PC-9 (cell line): Measurements from ENCODE around the gene LDB1. TPM values are rescaled to one million over a fixed set of nuclear protein-coding genes. Genes with fewer than 3 reads are reported as not detected.

Experiments
- BruUV-seq: library from RNA; stranded (reverse); fragments of 400-500 nt; replicated peaks from 2 replicates; lab custom pipeline; 2021; lab: Mats Ljungman, UMichigan
- CTCF ChIA-PET: fragments of 300-600 bp; sonication (Branson Sonifier 250); formaldehyde crosslinking; loops from one replicate; lab custom pipeline; 2022; ENCODE audit warnings: antibody characterized with exemption; lab: Charles Lee
- POLR2A ChIA-PET: fragments of 300-600 bp; sonication (Branson Sonifier 250); formaldehyde crosslinking; loops from one replicate; lab custom pipeline; 2022; ENCODE audit warnings: antibody characterized with exemption; ENCODE audit not compliant: unreplicated experiment; lab: Charles Lee
- DNase-seq, 2 experiments: peaks; one replicate each; pipeline versions ENCODE4 v3.0.0 to v3.0.0-alpha.2; 2015 to 2022; ENCODE audit warnings: mixed read lengths in 1 of 2
- H2AFZ ChIP-seq: fragments of 200-600 bp; sonication (generic); 2 replicates; pipeline ENCODE4 v1.8.1; 2017; ENCODE audit warnings: antibody characterized with exemption
- H3F3A ChIP-seq: fragments of 200-600 bp; sonication (generic); 2 replicates; pipeline ENCODE4 v1.8.1; 2017; ENCODE audit warnings: antibody characterized with exemption, mild to moderate bottlenecking, low read depth; ENCODE audit not compliant: insufficient read depth
- H3K27ac ChIP-seq: fragments of 200-600 bp; sonication (generic); 2 replicates; pipeline ENCODE4 v1.6.1; 2016; ENCODE audit warnings: mixed run types
- H3K27me3 ChIP-seq: fragments of 200-600 bp; sonication (generic); 2 replicates; pipeline ENCODE4 v1.6.1; 2016; ENCODE audit warnings: low read depth, mixed run types; ENCODE audit not compliant: insufficient read depth
- H3K36me3 ChIP-seq: fragments of 200-600 bp; sonication (generic); 2 replicates; pipeline ENCODE4 v1.6.1; 2016; ENCODE audit warnings: low read depth, mixed run types
- H3K4me1 ChIP-seq: fragments of 200-600 bp; sonication (generic); replicated peaks from 2 replicates; pipeline ENCODE4 v1.6.1; 2016; ENCODE audit warnings: mixed run types; ENCODE audit not compliant: insufficient read depth
- H3K4me2 ChIP-seq: fragments of 200-600 bp; sonication (generic); 2 replicates; pipeline ENCODE4 v1.6.1; 2017; ENCODE audit warnings: mixed run types
- H3K4me3 ChIP-seq: fragments of 200-600 bp; sonication (generic); 2 replicates; pipeline ENCODE4 v1.6.1; 2016; ENCODE audit warnings: mixed run types
- H3K79me2 ChIP-seq: fragments of 200-600 bp; sonication (generic); 2 replicates; pipeline ENCODE4 v1.6.1; 2017; ENCODE audit warnings: low read depth, mixed run types
- H3K9me2 ChIP-seq: fragments of 200-600 bp; sonication (generic); 2 replicates; pipeline ENCODE4 v1.8.1; 2017; ENCODE audit warnings: mild to moderate bottlenecking; ENCODE audit not compliant: insufficient read depth
- H3K9me3 ChIP-seq: fragments of 200-600 bp; sonication (generic); 2 replicates; pipeline ENCODE4 v1.8.1; 2016; ENCODE audit warnings: low read depth; ENCODE audit not compliant: insufficient read depth
- H4K20me1 ChIP-seq: fragments of 200-600 bp; sonication (generic); 2 replicates; pipeline ENCODE4 v1.8.1; 2017; ENCODE audit not compliant: insufficient read depth
- EZH2 ChIP-seq: fragments of 200-600 bp; sonication (generic); IDR thresholded peaks from 2 replicates; pipeline ENCODE4 v1.8.0; 2017; ENCODE audit warnings: antibody characterized with exemption, low read depth
- intact Hi-C: fragments of 100-400 bp; cut with micrococcal nuclease; formaldehyde crosslinking; loops from one replicate; pipeline ENCODE4 v1.10.0; 2022; ENCODE audit not compliant: unreplicated experiment
- total RNA-seq: library from RNA; stranded (reverse); gene quantifications from 2 replicates; pipeline ENCODE4 v1.2.3, GENCODE V29; 2021
- TF ChIP-seq, protein P1 (sequence below): fragments of 200-600 bp; sonication (generic); conservative IDR thresholded peaks from 2 replicates; pipeline ENCODE4 v1.6.1; 2017; ENCODE audit warnings: mixed run types, antibody characterized with exemption, mild to moderate bottlenecking, moderate library complexity

LDB1 gene
- total RNA-seq, 1 experiment from 2014 or later: 38.5 TPM

DNA sequence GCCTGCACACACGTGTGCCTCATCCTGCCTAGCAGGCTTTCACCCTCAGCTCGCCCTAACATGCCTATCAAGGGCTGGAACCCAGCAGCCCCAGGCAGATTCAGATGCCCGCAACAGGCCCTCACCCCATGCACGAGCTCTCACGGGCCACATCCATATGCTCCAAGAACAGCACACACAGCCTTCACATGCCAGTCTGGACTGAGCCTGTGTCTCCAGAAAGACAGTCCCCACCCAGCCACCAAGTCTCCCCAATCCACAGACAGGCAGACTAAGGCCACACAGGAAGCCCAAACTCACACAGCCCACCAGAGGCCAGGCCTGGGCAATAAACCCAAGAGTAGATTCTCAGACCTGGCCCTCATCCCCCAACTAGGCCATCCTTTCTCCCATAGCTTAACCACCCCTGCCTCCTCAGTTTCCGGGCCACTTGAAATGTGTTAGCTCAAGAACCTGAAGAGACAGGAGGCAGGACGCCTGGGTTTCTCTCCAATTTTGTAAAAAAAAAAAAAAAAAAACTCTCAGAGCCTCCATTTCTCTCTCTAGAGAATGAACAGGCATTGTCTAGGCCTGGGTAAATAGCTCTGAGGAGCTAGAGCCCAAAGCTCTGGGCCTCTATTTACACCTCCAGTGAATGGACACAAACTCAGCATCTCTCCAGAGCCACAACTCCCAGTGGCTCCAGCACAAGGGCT lies 6.8 kb downstream of the LDB1 start:
- BruUV-seq: TSS peak; percentile 26
- POLR2A ChIA-PET: no interaction called here
- H3K79me2 ChIP-seq: peaks cover 13% of the 10 kb centered on the region
- CTCF ChIA-PET: interaction anchor here (0.6 kb wide), 1 partner anchor 12 kb away, joined by 10 read pairs; no protein-coding TSS in a partner anchor
- H3K27ac ChIP-seq: no peak overlapping the region
- peak overlapping the region; percentile 78 for H3K4me2 ChIP-seq
- no peaks in the 10 kb centered on the region for H3F3A ChIP-seq
- no peaks in the 10 kb centered on the region for H3K27me3 ChIP-seq
- H3K9me2 ChIP-seq: no peaks in the 10 kb centered on the region
- no peak for DNase-seq
- no peaks in the 10 kb centered on the region; the same call in 1 of the 2 replicates for H4K20me1 ChIP-seq
- intact Hi-C loops: no loop called here
- no peaks in the 10 kb centered on the region for H3K9me3 ChIP-seq
- H2AFZ ChIP-seq: no peak overlapping the region
- no peaks in the 10 kb centered on the region for H3K36me3 ChIP-seq
- no peaks in the 10 kb centered on the region; the same call in 1 of the 2 replicates for H3K4me1 ChIP-seq
- TF ChIP-seq, protein P1, sequence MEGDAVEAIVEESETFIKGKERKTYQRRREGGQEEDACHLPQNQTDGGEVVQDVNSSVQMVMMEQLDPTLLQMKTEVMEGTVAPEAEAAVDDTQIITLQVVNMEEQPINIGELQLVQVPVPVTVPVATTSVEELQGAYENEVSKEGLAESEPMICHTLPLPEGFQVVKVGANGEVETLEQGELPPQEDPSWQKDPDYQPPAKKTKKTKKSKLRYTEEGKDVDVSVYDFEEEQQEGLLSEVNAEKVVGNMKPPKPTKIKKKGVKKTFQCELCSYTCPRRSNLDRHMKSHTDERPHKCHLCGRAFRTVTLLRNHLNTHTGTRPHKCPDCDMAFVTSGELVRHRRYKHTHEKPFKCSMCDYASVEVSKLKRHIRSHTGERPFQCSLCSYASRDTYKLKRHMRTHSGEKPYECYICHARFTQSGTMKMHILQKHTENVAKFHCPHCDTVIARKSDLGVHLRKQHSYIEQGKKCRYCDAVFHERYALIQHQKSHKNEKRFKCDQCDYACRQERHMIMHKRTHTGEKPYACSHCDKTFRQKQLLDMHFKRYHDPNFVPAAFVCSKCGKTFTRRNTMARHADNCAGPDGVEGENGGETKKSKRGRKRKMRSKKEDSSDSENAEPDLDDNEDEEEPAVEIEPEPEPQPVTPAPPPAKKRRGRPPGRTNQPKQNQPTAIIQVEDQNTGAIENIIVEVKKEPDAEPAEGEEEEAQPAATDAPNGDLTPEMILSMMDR: no peak
- TF ChIP-seq EZH2: no peak
- peak overlapping the region; percentile 66; the same call in 1 of the 2 replicates for H3K4me3 ChIP-seq

DNA sequence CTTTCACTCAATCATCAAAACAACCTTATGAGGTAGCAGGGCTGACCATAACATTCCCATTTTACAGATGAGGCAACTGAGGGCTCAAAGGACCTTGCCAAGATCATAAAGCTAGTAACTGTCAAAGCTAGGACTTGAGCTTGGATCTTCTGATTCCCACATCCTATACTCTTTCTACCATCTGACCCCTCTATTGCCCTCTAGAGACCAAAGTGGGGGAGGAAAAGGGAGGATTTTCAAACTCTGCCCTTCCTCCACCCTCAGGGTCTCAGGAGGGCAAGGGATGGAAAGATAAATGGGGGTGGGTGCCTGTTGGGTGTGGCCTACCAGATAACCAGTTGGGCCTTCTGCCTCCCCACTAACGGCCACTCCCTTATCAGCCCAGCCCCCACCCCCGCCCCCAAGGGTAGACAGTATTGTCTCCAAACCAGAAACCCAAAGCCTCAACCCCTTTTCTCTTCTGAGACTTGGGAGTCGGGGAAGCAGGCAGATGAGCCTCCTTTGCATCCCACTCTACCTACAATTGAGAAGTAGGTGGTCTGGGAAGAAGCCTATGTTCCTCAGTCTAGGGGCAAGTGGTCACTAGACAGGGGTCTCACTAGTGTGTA lies 7.9 kb downstream of the LDB1 start:
- no TSS peak for BruUV-seq
- Histone ChIP-seq H3K4me1 (no peaks in the 10 kb centered on the region; the same call in 1 of the 2 replicates), H3K36me3 (no peaks in the 10 kb centered on the region), H3K9me2 (no peaks in the 10 kb centered on the region), H4K20me1 (no peaks in the 10 kb centered on the region; the same call in 1 of the 2 replicates), H3K27ac (no peak overlapping the region), H3K9me3 (no peaks in the 10 kb centered on the region), H3K27me3 (no peaks in the 10 kb centered on the region), H3F3A (no peaks in the 10 kb centered on the region), H2AFZ (no peak overlapping the region), H3K4me2 (no peak overlapping the region), H3K4me3 (no peak overlapping the region), H3K79me2 (peaks cover 13% of the 10 kb centered on the region)
- intact Hi-C loops: no loop called here
- no peak for TF ChIP-seq EZH2
- TF ChIP-seq, protein P1: no peak; the same call in 1 of the 2 replicates
- no peak for DNase-seq
- CTCF ChIA-PET: no interaction called here
- POLR2A ChIA-PET: interaction anchor here (0.5 kb wide), 1 partner anchor 19 kb away, joined by 11 read pairs; no protein-coding TSS in a partner anchor

GRCh38 chr10:102111276-102111675 lies 8.9 kb downstream of the LDB1 start:
- POLR2A ChIA-PET: no interaction called here

More at GRCh38 chr10:102111276-102111675, 8.9 kb downstream of the LDB1 start:
- CTCF ChIA-PET: no interaction called here
- Histone ChIP-seq H3K4me3 (no peak overlapping the region), H3K4me1 (no peaks in the 10 kb centered on the region; the same call in 1 of the 2 replicates), H3F3A (no peaks in the 10 kb centered on the region), H4K20me1 (no peaks in the 10 kb centered on the region; the same call in 1 of the 2 replicates), H3K27ac (no peak overlapping the region), H3K36me3 (no peaks in the 10 kb centered on the region), H3K79me2 (peaks cover 13% of the 10 kb centered on the region), H3K9me2 (no peaks in the 10 kb centered on the region), H3K27me3 (no peaks in the 10 kb centered on the region), H2AFZ (no peak overlapping the region), H3K4me2 (no peak overlapping the region), H3K9me3 (no peaks in the 10 kb centered on the region)
- intact Hi-C loops: no loop called here
- TF ChIP-seq, protein P1: no peak
- DNase-seq: no peak
- BruUV-seq: no TSS peak
